ENCODE data around the gene GABBR2. TPM values are rescaled to one million over a fixed set of nuclear protein-coding genes. Genes with fewer than 3 reads are reported as not detected.

Gene GABBR2
- total RNA-seq, 4 donors from 2014 or later, result 0.32 to 1.7 TPM; not detected in 2

- H3K9me3 ChIP-seq, result peaks cover 5% of the 10 kb centered on the region
- no peak for TF ChIP-seq POLR2A (IDR thresholded peaks at IDR 0.05)
- no peaks in the 10 kb centered on the region for H3K36me3 ChIP-seq
- DNase-seq (ENCODE audit: low spot score in 2 of 2), result no peak
- H3K27ac ChIP-seq, result no peak overlapping the region
- no peak overlapping the region for H3K4me3 ChIP-seq
- no peaks in the 10 kb centered on the region for H3K4me1 ChIP-seq
- H3K27me3 ChIP-seq, result peaks cover 4% of the 10 kb centered on the region
- WGBS, result 70% methylated on average over 1 of the region's 1 CpG
Observed at GRCh38 chr9:98365781-98366180, 343.0 kb downstream of the GABBR2 start.

- 88% methylated on average over 1 of the region's 1 CpG for WGBS
- Histone ChIP-seq H3K9me3 (peaks cover 5% of the 10 kb centered on the region), H3K4me3 (no peak overlapping the region)
Observed at GRCh38 chr9:98365227-98365669, 343.5 kb downstream of the GABBR2 start.

GRCh38 chr9:98364086-98364485 lies 344.6 kb downstream of the GABBR2 start:
- Histone ChIP-seq H3K36me3 (no peaks in the 10 kb centered on the region), H3K9me3 (peaks cover 5% of the 10 kb centered on the region), H3K4me1 (no peaks in the 10 kb centered on the region), H3K27me3 (peaks cover 9% of the 10 kb centered on the region), H3K4me3 (no peak overlapping the region), H3K27ac (no peak overlapping the region)
- TF ChIP-seq POLR2A (IDR thresholded peaks at IDR 0.05) (no peak), EP300 (IDR thresholded peaks at IDR 0.05) (no peak), CTCF (IDR thresholded peaks at IDR 0.05) (no peak), POLR2AphosphoS5 (IDR thresholded peaks at IDR 0.05) (no peak)
- DNase-seq (ENCODE audit: low spot score in 2 of 2), result no peak
- WGBS, result 73% methylated on average over 4 of the region's 4 CpGs

More at GRCh38 chr9:98365227-98365669, 343.5 kb downstream of the GABBR2 start:
- no peak for DNase-seq (ENCODE audit: low spot score in 2 of 2)
- Histone ChIP-seq H3K4me1 (no peaks in the 10 kb centered on the region), H3K27ac (no peak overlapping the region), H3K27me3 (peaks cover 9% of the 10 kb centered on the region), H3K36me3 (no peaks in the 10 kb centered on the region)
- TF ChIP-seq POLR2AphosphoS5 (IDR thresholded peaks at IDR 0.05), result no peak
- TF ChIP-seq CTCF (IDR thresholded peaks at IDR 0.05), result no peak
- no peak for TF ChIP-seq EP300 (IDR thresholded peaks at IDR 0.05)
- TF ChIP-seq POLR2A (IDR thresholded peaks at IDR 0.05), result no peak

- Histone ChIP-seq H3K4me1 (no peaks in the 10 kb centered on the region), H3K9me3 (peaks cover 5% of the 10 kb centered on the region), H3K27ac (no peak overlapping the region), H3K36me3 (no peaks in the 10 kb centered on the region), H3K27me3 (peaks cover 6% of the 10 kb centered on the region), H3K4me3 (no peak overlapping the region)
- TF ChIP-seq POLR2AphosphoS5 (IDR thresholded peaks at IDR 0.05) (no peak), POLR2A (IDR thresholded peaks at IDR 0.05) (no peak), EP300 (IDR thresholded peaks at IDR 0.05) (no peak), CTCF (IDR thresholded peaks at IDR 0.05) (no peak)
- WGBS, result 66% methylated on average over 6 of the region's 6 CpGs
- no peak for DNase-seq (ENCODE audit: low spot score in 2 of 2)
Observed at GRCh38 chr9:98363644-98364043, 345.1 kb downstream of the GABBR2 start.

- peaks cover 5% of the 10 kb centered on the region for H3K27me3 ChIP-seq
- no peak overlapping the region for H3K27ac ChIP-seq
- no peaks in the 10 kb centered on the region for H3K4me1 ChIP-seq
- TF ChIP-seq POLR2A (IDR thresholded peaks at IDR 0.05) (no peak), EP300 (IDR thresholded peaks at IDR 0.05) (no peak), CTCF (IDR thresholded peaks at IDR 0.05) (no peak), POLR2AphosphoS5 (IDR thresholded peaks at IDR 0.05) (no peak)
- peaks cover 5% of the 10 kb centered on the region for H3K9me3 ChIP-seq
- 84% methylated on average over 11 of the region's 11 CpGs for WGBS
- H3K4me3 ChIP-seq, result no peak overlapping the region
- DNase-seq (ENCODE audit: low spot score in 2 of 2), result no peak
- H3K36me3 ChIP-seq, result no peaks in the 10 kb centered on the region
Observed at GRCh38 chr9:98362624-98363252, 346.0 kb downstream of the GABBR2 start.

All from suprapubic skin (tissue), 4 donors.